CD4-positive, alpha-beta T cell treated with Interleukin-1 beta for 1 hour (primary cell): ENCODE data around the gene RAB40A.
A peak's percentile ranks its signal among the peaks of the same experiment; 100 is the strongest.

Source experiments
- DNase-seq, 2 donors: peaks; one replicate each; pipeline ENCODE4 v3.0.0-alpha.2; 2020 to 2022

The RAB40A gene

GRCh38 chrX:103519389-103519788 is at the start of gene RAB40A:
Gene RAB40A, minus strand, starts transcription at chrX:103519489. Its CDS starts 18,733 bp downstream, at chrX:103500756.
- DNase-seq: no peak

GRCh38 chrX:103565752-103566151 is 46.5 kb upstream of the RAB40A start:
- DNase-seq: no peak

GRCh38 chrX:103565197-103565596 is 45.9 kb upstream of the RAB40A start:
- DNase-seq: no peak

- DNase-seq: no peak
These were observed 43.5 kb upstream of the RAB40A start for GRCh38 chrX:103562801-103563200.

- DNase-seq: no peak
These were observed 41.0 kb upstream of the RAB40A start for GRCh38 chrX:103560256-103560655.

- no peak for DNase-seq
These were observed 37.8 kb upstream of the RAB40A start for GRCh38 chrX:103556963-103557612.

GRCh38 chrX:103554687-103555424 is 35.6 kb upstream of the RAB40A start:
- peak; percentile 71 to 73 for DNase-seq

GRCh38 chrX:103552236-103552635 is 32.9 kb upstream of the RAB40A start:
- no peak for DNase-seq

GRCh38 chrX:103550415-103551051 is 31.2 kb upstream of the RAB40A start:
- DNase-seq: no peak

GRCh38 chrX:103549916-103550315 is 30.6 kb upstream of the RAB40A start:
- no peak for DNase-seq

- DNase-seq: no peak
These were observed 20.9 kb upstream of the RAB40A start for GRCh38 chrX:103540145-103540544.

GRCh38 chrX:103539695-103540094 is 20.4 kb upstream of the RAB40A start:
- DNase-seq: no peak

- no peak for DNase-seq
These were observed 19.4 kb upstream of the RAB40A start for GRCh38 chrX:103538728-103539127.

GRCh38 chrX:103537871-103538387 is 18.6 kb upstream of the RAB40A start:
- no peak for DNase-seq

- DNase-seq: no peak
These were observed 17.4 kb upstream of the RAB40A start for GRCh38 chrX:103536732-103537131.

- DNase-seq: no peak
These were observed 16.8 kb upstream of the RAB40A start for GRCh38 chrX:103536071-103536470.

- no peak for DNase-seq
These were observed 15.9 kb upstream of the RAB40A start for GRCh38 chrX:103535206-103535605.

- DNase-seq: peak; percentile 48 to 58
These were observed 14.4 kb upstream of the RAB40A start for GRCh38 chrX:103533511-103534216.

GRCh38 chrX:103531002-103531401 is 11.7 kb upstream of the RAB40A start:
- DNase-seq: no peak

- no peak for DNase-seq
These were observed 11.3 kb upstream of the RAB40A start for GRCh38 chrX:103530545-103530944.

- no peak for DNase-seq
These were observed 10.3 kb upstream of the RAB40A start for GRCh38 chrX:103529550-103529949.

- DNase-seq: no peak
These were observed 5.5 kb upstream of the RAB40A start for GRCh38 chrX:103524747-103525146.

- no peak for DNase-seq
These were observed 4.3 kb upstream of the RAB40A start for GRCh38 chrX:103523605-103524004.
